A549 (cell line): ENCODE data around the gene VPS41. TPM values are rescaled to one million over a fixed set of nuclear protein-coding genes. Genes with fewer than 3 reads are reported as not detected.

Source experiments
- ATAC-seq, 2 experiments: fragments of 200-7000 bp in 1 of 2; fragments of >200 bp in 1 of 2; cut with Nextera tagmentation in 1 of 2; cut with Tn5 transposase in 1 of 2; 3 replicates each; pipeline versions ENCODE4 v1.8.0 to v1.9.1; 2018 to 2020; ENCODE audit warnings: mild to moderate bottlenecking in 1 of 2, moderate library complexity in 1 of 2
- CTCF ChIA-PET: fragments of 300-600 bp; sonication (Branson Sonifier 250); formaldehyde crosslinking; extraction: SDS; loops from one replicate; lab custom pipeline; 2021; ENCODE audit warnings: antibody characterized with exemption, inconsistent platforms; lab: Yijun Ruan, JAX
- POLR2A ChIA-PET: fragments of 350-600 bp; formaldehyde crosslinking; extraction: SDS; loops from one replicate; lab custom pipeline; 2021; ENCODE audit warnings: antibody characterized with exemption, inconsistent platforms; lab: Yijun Ruan, JAX
- DNase-seq, 2 experiments: peaks; one replicate each; pipeline versions ENCODE4 v3.0.0 to v3.0.0-alpha.2; 2011 to 2016; ENCODE audit warnings: low read depth in 1 of 2, low spot score in 1 of 2
- FAIRE-seq: peaks from 2 replicates; lab custom pipeline; 2011; peaks lifted over from hg19 to GRCh38; lab: Jason Lieb, UNC
- H3K27ac ChIP-seq, 2 experiments: fragments of >200 bp; sonication (Bioruptor Twin); formaldehyde crosslinking; 3 replicates each; pipeline ENCODE4 v1.5.1; 2016 to 2017
- H3K4me1 ChIP-seq: fragments of >200 bp; sonication (Bioruptor Twin); formaldehyde crosslinking; 3 replicates; pipeline ENCODE4 v1.6.1; 2016
- H3K4me2 ChIP-seq: fragments of >200 bp; sonication (Bioruptor Twin); formaldehyde crosslinking; 3 replicates; pipeline ENCODE4 v1.6.1; 2016
- H3K4me3 ChIP-seq: fragments of >200 bp; sonication (Bioruptor Twin); formaldehyde crosslinking; 3 replicates; pipeline ENCODE4 v1.5.1; 2016
- H3K9me3 ChIP-seq: fragments of >200 bp; sonication (Bioruptor Twin); formaldehyde crosslinking; 3 replicates; pipeline ENCODE4 v1.6.1; 2016
- CBX2 ChIP-seq: fragments of 200-600 bp; sonication (generic); IDR thresholded peaks from 2 replicates; pipeline ENCODE4 v1.6.1; 2016; ENCODE audit warnings: low read depth, mild to moderate bottlenecking, borderline replicate concordance
- CBX8 ChIP-seq: fragments of 200-600 bp; sonication (generic); IDR thresholded peaks from 2 replicates; pipeline ENCODE4 v1.6.1; 2016
- CEBPB ChIP-seq, 2 experiments: fragments of >200 bp in 1 of 2; sonication (Bioruptor Twin) in 1 of 2; formaldehyde crosslinking in 1 of 2; IDR thresholded peaks; 2 replicates each; pipeline ENCODE4 v1.6.1; 2012 to 2016
- CHD4 ChIP-seq: fragments of 200-600 bp; sonication (generic); IDR thresholded peaks from 2 replicates; pipeline ENCODE4 v1.6.1; 2016; ENCODE audit warnings: antibody characterized with exemption, mild to moderate bottlenecking, borderline replicate concordance
- EHF ChIP-seq: fragments of 250-450 bp; sonication (Bioruptor Pico); IDR thresholded peaks from 2 replicates; pipeline ENCODE4 v1.5.0; 2020; ENCODE audit warnings: mild to moderate bottlenecking
- ESRRA ChIP-seq: fragments of 150-350 bp; IDR thresholded peaks from 2 replicates; pipeline ENCODE4 v1.6.1; 2014; ENCODE audit warnings: mild to moderate bottlenecking, low read length, borderline replicate concordance
- FOSB ChIP-seq: fragments of 250-450 bp; sonication (Bioruptor Pico); IDR thresholded peaks from 2 replicates; pipeline ENCODE4 v1.5.0; 2020; ENCODE audit warnings: mild to moderate bottlenecking, moderate library complexity
- FOSL2 ChIP-seq, 2 experiments: fragments of 450-650 bp in 1 of 2; fragments of >200 bp in 1 of 2; sonication (Bioruptor Twin) in 1 of 2; formaldehyde crosslinking; IDR thresholded peaks; 2 replicates each; pipeline versions ENCODE4 v1.5.0 to v1.6.1; 2016 to 2020; ENCODE audit warnings: mild to moderate bottlenecking in 1 of 2, moderate library complexity in 1 of 2
- GATA3 ChIP-seq: IDR thresholded peaks from 2 replicates; pipeline ENCODE4 v1.6.1; 2012; ENCODE audit warnings: borderline replicate concordance
- HDAC2 ChIP-seq: fragments of 200-600 bp; sonication (generic); IDR thresholded peaks from 2 replicates; pipeline ENCODE4 v1.6.1; 2016
- HOXA7 ChIP-seq: fragments of 250-450 bp; sonication (Bioruptor Pico); IDR thresholded peaks from 2 replicates; pipeline ENCODE4 v1.5.0; 2020; ENCODE audit warnings: mild to moderate bottlenecking, moderate library complexity
- JUN ChIP-seq, 2 experiments: fragments of >200 bp; sonication (Bioruptor Twin); formaldehyde crosslinking; IDR thresholded peaks; 2 replicates in 1 of 2; 3 replicates in 1 of 2; pipeline ENCODE4 v1.6.1; 2016 to 2017
- MAZ ChIP-seq: fragments of 150-350 bp; IDR thresholded peaks from 2 replicates; pipeline ENCODE4 v1.6.1; 2014; ENCODE audit warnings: antibody characterized with exemption, low read depth, low read length, borderline replicate concordance
- MYC ChIP-seq: IDR thresholded peaks from 2 replicates; pipeline ENCODE4 v1.6.1; 2012; ENCODE audit warnings: mild to moderate bottlenecking, inconsistent platforms, low read length, improper control_type of control experiment, borderline replicate concordance
- NPAS2 ChIP-seq: fragments of 250-450 bp; sonication (Bioruptor Pico); IDR thresholded peaks from 2 replicates; pipeline ENCODE4 v1.8.0; 2022; ENCODE audit warnings: mild to moderate bottlenecking, moderate library complexity, borderline replicate concordance
- NR3C1 ChIP-seq: fragments of >200 bp; sonication (Bioruptor Twin); formaldehyde crosslinking; IDR thresholded peaks from 3 replicates; pipeline ENCODE4 v1.6.1; 2017
- POLR2A ChIP-seq: IDR thresholded peaks from 2 replicates; pipeline ENCODE4 v1.6.1; 2012; ENCODE audit warnings: mild to moderate bottlenecking, low read length
- RARB ChIP-seq: fragments of 250-450 bp; sonication (Bioruptor Pico); IDR thresholded peaks from 2 replicates; pipeline ENCODE4 v1.8.0; 2021; ENCODE audit warnings: mild to moderate bottlenecking, moderate library complexity
- RFX5 ChIP-seq: fragments of 450-650 bp; IDR thresholded peaks from 2 replicates; pipeline ENCODE4 v1.7.1; 2014; ENCODE audit warnings: antibody characterized with exemption, mild to moderate bottlenecking, moderate library complexity
- ZC3H11A ChIP-seq: fragments of 450-650 bp; IDR thresholded peaks from 2 replicates; pipeline ENCODE4 v1.6.1; 2014; ENCODE audit warnings: antibody characterized with exemption, mild to moderate bottlenecking
- ZFP36 ChIP-seq: fragments of 450-650 bp; IDR thresholded peaks from 2 replicates; pipeline ENCODE4 v1.6.1; 2014; ENCODE audit warnings: borderline replicate concordance; ENCODE audit not compliant: partially characterized antibody
- ZSCAN20 ChIP-seq: fragments of 250-450 bp; sonication (Bioruptor Pico); IDR thresholded peaks from 2 replicates; pipeline ENCODE4 v1.8.0; 2022; ENCODE audit warnings: mild to moderate bottlenecking, moderate library complexity
- WGBS: methylation state at CpG from one replicate; pipeline ENCODE4 v1.1.6; 2017; ENCODE audit errors: missing lambda C conversion rate; 5-methylcytosine and 5-hydroxymethylcytosine counted together
- polyA plus RNA-seq, 4 experiments: library from polyadenylated mRNA; depleted of rRNA in 3 of 4; stranded (reverse); fragments of >200 nt; fragmentation: RNase III in 1 of 4; extraction: RNeasy Plus Mini Kit Qiagen cat#74134 plus additional on column Dnase treatment in 1 of 4; gene quantifications; 2 replicates in 3 of 4; 3 replicates in 1 of 4; pipeline ENCODE4 v1.2.3, GENCODE V29; 2011 to 2017
- TF ChIP-seq, protein P1 (sequence below): fragments of >200 bp; sonication (Bioruptor Twin); formaldehyde crosslinking; IDR thresholded peaks from 2 replicates; pipeline ENCODE4 v1.6.1; 2016
- TF ChIP-seq, protein P2 (sequence below): fragments of 250-450 bp; sonication (Bioruptor Pico); IDR thresholded peaks from 2 replicates; pipeline ENCODE4 v1.5.0; 2021; ENCODE audit warnings: mild to moderate bottlenecking, moderate library complexity, borderline replicate concordance
- TF ChIP-seq, protein P3 (sequence below): fragments of 150-350 bp; IDR thresholded peaks from 2 replicates; pipeline ENCODE4 v1.6.1; 2014; ENCODE audit warnings: low read depth, mild to moderate bottlenecking, low read length
- TF ChIP-seq, protein P4 (sequence below): fragments of >200 bp; sonication (Bioruptor Twin); formaldehyde crosslinking; IDR thresholded peaks from 3 replicates; pipeline ENCODE4 v1.5.1; 2016

VPS41 gene
- polyA plus RNA-seq, 2 of the 4 experiments (the other 2 are of a cell fraction) = 24.6 to 59.9 TPM

DNA sequence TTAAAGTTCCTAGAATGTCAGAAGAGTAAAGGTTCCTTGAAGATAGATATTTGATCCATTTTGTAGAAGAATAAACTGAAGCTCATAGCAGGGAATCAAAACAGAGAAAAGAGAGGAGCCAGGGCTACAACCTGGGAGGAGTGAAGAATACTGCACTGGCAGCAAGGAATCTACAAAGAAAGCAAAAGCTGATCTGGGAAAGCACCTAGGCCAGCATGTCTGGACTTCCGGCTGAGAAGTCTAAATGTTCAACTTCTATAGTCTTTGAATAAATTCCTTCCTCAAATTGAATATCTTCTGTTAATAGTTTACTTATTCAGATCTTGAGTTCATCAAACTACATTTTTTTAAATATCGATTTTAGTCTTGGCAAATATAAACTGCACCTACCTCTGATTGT lies 78.2 kb downstream of the VPS41 start:
- DNase-seq (no peak), FAIRE-seq (no peak), ATAC-seq (no peak)
- ChIA-PET POLR2A (no interaction called here), CTCF (interaction anchor here (1.1 to 1.2 kb wide), 2 partner anchors 11 to 23 kb away, joined by 3 to 4 read pairs; no protein-coding TSS in a partner anchor)
- Histone ChIP-seq H3K9me3 (no peaks in the 10 kb centered on the region), H3K4me3 (no peak overlapping the region), H3K4me1 (0 out of 3 replicates have a peak, but pooled peaks cover 3% of the 10 kb centered on the region), H3K27ac (no peak overlapping the region), H3K4me2 (no peak overlapping the region)
- no peak for TF ChIP-seq MYC
- TF ChIP-seq ESRRA = no peak
- TF ChIP-seq FOSL2 (IDR thresholded peaks at IDR 0.05) = no peak
- TF ChIP-seq FOSL2 (CRISPR knock-in tag; IDR thresholded peaks at IDR 0.05) = no peak
- TF ChIP-seq HDAC2 = no peak
- TF ChIP-seq RARB = no peak
- no peak for TF ChIP-seq NR3C1
- no peak for TF ChIP-seq ZC3H11A
- no peak for TF ChIP-seq MAZ
- TF ChIP-seq EHF (CRISPR knock-in tag) = no peak
- TF ChIP-seq GATA3 = no peak
- TF ChIP-seq, protein P1, sequence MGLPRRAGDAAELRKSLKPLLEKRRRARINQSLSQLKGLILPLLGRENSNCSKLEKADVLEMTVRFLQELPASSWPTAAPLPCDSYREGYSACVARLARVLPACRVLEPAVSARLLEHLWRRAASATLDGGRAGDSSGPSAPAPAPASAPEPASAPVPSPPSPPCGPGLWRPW = no peak
- no peak for TF ChIP-seq CEBPB (IDR thresholded peaks at IDR 0.05)
- TF ChIP-seq CBX2 = no peak
- no peak for TF ChIP-seq CBX8
- TF ChIP-seq POLR2A = no peak
- no peak for TF ChIP-seq HOXA7
- TF ChIP-seq, protein P2, sequence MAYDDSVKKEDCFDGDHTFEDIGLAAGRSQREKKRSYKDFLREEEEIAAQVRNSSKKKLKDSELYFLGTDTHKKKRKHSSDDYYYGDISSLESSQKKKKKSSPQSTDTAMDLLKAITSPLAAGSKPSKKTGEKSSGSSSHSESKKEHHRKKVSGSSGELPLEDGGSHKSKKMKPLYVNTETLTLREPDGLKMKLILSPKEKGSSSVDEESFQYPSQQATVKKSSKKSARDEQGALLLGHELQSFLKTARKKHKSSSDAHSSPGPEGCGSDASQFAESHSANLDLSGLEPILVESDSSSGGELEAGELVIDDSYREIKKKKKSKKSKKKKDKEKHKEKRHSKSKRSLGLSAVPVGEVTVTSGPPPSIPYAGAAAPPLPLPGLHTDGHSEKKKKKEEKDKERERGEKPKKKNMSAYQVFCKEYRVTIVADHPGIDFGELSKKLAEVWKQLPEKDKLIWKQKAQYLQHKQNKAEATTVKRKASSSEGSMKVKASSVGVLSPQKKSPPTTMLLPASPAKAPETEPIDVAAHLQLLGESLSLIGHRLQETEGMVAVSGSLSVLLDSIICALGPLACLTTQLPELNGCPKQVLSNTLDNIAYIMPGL = no peak
- TF ChIP-seq, protein P3, sequence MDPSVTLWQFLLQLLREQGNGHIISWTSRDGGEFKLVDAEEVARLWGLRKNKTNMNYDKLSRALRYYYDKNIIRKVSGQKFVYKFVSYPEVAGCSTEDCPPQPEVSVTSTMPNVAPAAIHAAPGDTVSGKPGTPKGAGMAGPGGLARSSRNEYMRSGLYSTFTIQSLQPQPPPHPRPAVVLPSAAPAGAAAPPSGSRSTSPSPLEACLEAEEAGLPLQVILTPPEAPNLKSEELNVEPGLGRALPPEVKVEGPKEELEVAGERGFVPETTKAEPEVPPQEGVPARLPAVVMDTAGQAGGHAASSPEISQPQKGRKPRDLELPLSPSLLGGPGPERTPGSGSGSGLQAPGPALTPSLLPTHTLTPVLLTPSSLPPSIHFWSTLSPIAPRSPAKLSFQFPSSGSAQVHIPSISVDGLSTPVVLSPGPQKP = no peak
- WGBS = 65% methylated on average over 2 of the region's 2 CpGs

DNA sequence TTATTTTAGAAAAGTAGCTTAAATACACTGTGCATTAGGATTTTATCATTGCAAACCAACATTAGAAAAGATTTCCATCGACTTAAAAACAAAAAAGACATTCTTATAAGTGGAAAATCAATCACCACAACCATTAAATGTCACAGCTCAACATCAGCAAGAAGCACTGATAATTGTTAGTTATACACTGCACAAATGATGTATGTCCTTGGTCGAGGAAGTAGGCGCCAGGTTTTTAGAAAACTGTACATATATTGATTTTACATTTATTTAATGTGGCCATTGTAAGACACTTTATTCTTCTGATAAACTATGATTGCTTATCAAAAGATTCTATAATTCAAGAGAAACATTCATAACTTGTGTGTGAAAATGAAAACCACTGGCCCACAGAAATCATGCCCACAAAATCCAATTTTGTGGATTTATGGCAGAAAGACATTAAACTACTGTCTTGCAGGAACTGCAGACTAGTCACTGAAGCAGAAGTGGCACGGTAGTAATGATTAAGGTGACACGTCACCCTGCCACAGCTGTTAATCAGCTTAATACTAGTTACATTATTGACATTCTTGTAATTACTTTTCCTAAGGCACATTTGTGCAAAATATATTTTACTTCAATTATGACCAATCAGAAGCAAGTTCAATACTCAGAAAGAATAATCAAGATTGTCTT lies 79.4 kb downstream of the VPS41 start:
- DNase-seq (no peak), ATAC-seq (no peak), FAIRE-seq (no peak)
- no peak for TF ChIP-seq FOSB (CRISPR knock-in tag)
- no peak for TF ChIP-seq CBX2
- TF ChIP-seq RFX5 = no peak
- no peak for TF ChIP-seq CHD4
- no peak for TF ChIP-seq ZFP36
- TF ChIP-seq EHF (CRISPR knock-in tag) = no peak
- TF ChIP-seq JUN (IDR thresholded peaks at IDR 0.05) = no peak
- no peak for TF ChIP-seq ESRRA
- no peak for TF ChIP-seq HOXA7
- TF ChIP-seq, protein P4, sequence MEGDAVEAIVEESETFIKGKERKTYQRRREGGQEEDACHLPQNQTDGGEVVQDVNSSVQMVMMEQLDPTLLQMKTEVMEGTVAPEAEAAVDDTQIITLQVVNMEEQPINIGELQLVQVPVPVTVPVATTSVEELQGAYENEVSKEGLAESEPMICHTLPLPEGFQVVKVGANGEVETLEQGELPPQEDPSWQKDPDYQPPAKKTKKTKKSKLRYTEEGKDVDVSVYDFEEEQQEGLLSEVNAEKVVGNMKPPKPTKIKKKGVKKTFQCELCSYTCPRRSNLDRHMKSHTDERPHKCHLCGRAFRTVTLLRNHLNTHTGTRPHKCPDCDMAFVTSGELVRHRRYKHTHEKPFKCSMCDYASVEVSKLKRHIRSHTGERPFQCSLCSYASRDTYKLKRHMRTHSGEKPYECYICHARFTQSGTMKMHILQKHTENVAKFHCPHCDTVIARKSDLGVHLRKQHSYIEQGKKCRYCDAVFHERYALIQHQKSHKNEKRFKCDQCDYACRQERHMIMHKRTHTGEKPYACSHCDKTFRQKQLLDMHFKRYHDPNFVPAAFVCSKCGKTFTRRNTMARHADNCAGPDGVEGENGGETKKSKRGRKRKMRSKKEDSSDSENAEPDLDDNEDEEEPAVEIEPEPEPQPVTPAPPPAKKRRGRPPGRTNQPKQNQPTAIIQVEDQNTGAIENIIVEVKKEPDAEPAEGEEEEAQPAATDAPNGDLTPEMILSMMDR = no peak
- no peak for TF ChIP-seq NPAS2 (CRISPR knock-in tag)
- TF ChIP-seq, protein P3 = no peak
- no peak for TF ChIP-seq FOSL2 (IDR thresholded peaks at IDR 0.05)
- no peak for TF ChIP-seq FOSL2 (CRISPR knock-in tag; IDR thresholded peaks at IDR 0.05)
- no peak for TF ChIP-seq ZSCAN20 (CRISPR knock-in tag)
- no peak overlapping the region for H3K4me2 ChIP-seq
- no peak overlapping the region for H3K4me3 ChIP-seq
- 0 out of 3 replicates have a peak, but pooled peaks cover 3% of the 10 kb centered on the region for H3K4me1 ChIP-seq
- no peak overlapping the region for H3K27ac ChIP-seq
- H3K9me3 ChIP-seq = no peaks in the 10 kb centered on the region
- ChIA-PET POLR2A (no interaction called here), CTCF (interaction anchor here (0.7 kb wide), 1 partner anchor 412 kb away, joined by 3 read pairs; no protein-coding TSS in a partner anchor)
- WGBS = 81% methylated on average over 5 of the region's 5 CpGs
